Nephron progenitor cell (in vitro differentiated cells): ENCODE measurements around the gene EIF4H.
"Not testable (repeated sequence)": the region's sequence is repeated elsewhere in the genome, so short reads cannot be mapped to it uniquely, and the experiment has no call there.

Source experiments
- DNase-seq: peaks from one replicate; pipeline ENCODE4 v3.0.0; 2021
- H3K27ac Mint-ChIP-seq: 2 replicates; pipeline ENCODE4 v1.8.0; 2021; ENCODE audit warnings: mild to moderate bottlenecking, moderate library complexity, mixed read lengths
- H3K27me3 Mint-ChIP-seq: 2 replicates; pipeline ENCODE4 v1.8.0; 2021; ENCODE audit warnings: mild to moderate bottlenecking, low read depth, mixed read lengths; ENCODE audit not compliant: poor library complexity
- H3K36me3 Mint-ChIP-seq: 2 replicates; pipeline ENCODE4 v1.8.0; 2021; ENCODE audit warnings: low read depth, mixed read lengths
- H3K4me1 Mint-ChIP-seq: 2 replicates; pipeline ENCODE4 v1.8.0; 2021; ENCODE audit warnings: mixed read lengths
- H3K4me3 Mint-ChIP-seq: 2 replicates; pipeline ENCODE4 v1.8.0; 2021; ENCODE audit warnings: mild to moderate bottlenecking, moderate library complexity, mixed read lengths
- H3K9me3 Mint-ChIP-seq: 2 replicates; pipeline ENCODE4 v1.8.0; 2021; ENCODE audit warnings: mild to moderate bottlenecking, moderate library complexity, mixed read lengths
- CTCF ChIP-seq: fragments of 200-600 bp; sonication (generic); IDR thresholded peaks from 2 replicates; pipeline ENCODE4 v1.5.0; 2021; ENCODE audit warnings: antibody characterized with exemption

EIF4H gene

GRCh38 chr7:74165867-74166593 lies 8.1 kb upstream of the EIF4H start:
- H3K36me3 Mint-ChIP-seq, result peaks cover 10% of the 10 kb centered on the region
- peaks cover 4% of the 10 kb centered on the region for H3K9me3 Mint-ChIP-seq
- H3K4me1 Mint-ChIP-seq, result no peaks in the 10 kb centered on the region
- TF ChIP-seq CTCF, result no peak
- DNase-seq, result no peak
- no peak overlapping the region for H3K4me3 Mint-ChIP-seq
- H3K27me3 Mint-ChIP-seq, result no peaks in the 10 kb centered on the region
- H3K27ac Mint-ChIP-seq, result no peak overlapping the region

GRCh38 chr7:74167324-74167723 lies 6.8 kb upstream of the EIF4H start:
- not testable (repeated sequence) for H3K4me3 Mint-ChIP-seq, H3K9me3 Mint-ChIP-seq, H3K27me3 Mint-ChIP-seq, H3K4me1 Mint-ChIP-seq, H3K27ac Mint-ChIP-seq, DNase-seq, H3K36me3 Mint-ChIP-seq

GRCh38 chr7:74173074-74173473 lies 1.1 kb upstream of the EIF4H start:
- H3K36me3 Mint-ChIP-seq, result peaks cover 8% of the 10 kb centered on the region
- peak overlapping the region; percentile 86 for H3K4me3 Mint-ChIP-seq
- TF ChIP-seq CTCF, result no peak
- DNase-seq, result peak; percentile 37
- H3K27me3 Mint-ChIP-seq, result peaks cover 2% of the 10 kb centered on the region
- no peaks in the 10 kb centered on the region for H3K9me3 Mint-ChIP-seq
- peaks cover 45% of the 10 kb centered on the region for H3K4me1 Mint-ChIP-seq
- peak overlapping the region; percentile 47 for H3K27ac Mint-ChIP-seq

GRCh38 chr7:74173491-74173865 lies 678 bp upstream of the EIF4H start:
- Mint-ChIP-seq H3K4me1 (peaks cover 46% of the 10 kb centered on the region), H3K27ac (peak overlapping the region; percentile 47), H3K4me3 (peak overlapping the region; percentile 86), H3K27me3 (peaks cover 2% of the 10 kb centered on the region), H3K9me3 (no peaks in the 10 kb centered on the region), H3K36me3 (peaks cover 9% of the 10 kb centered on the region)
- no peak for TF ChIP-seq CTCF
- DNase-seq, result no peak

- Mint-ChIP-seq H3K4me1 (peaks cover 53% of the 10 kb centered on the region), H3K4me3 (peak overlapping the region; percentile 91), H3K9me3 (no peaks in the 10 kb centered on the region), H3K27ac (peak overlapping the region; percentile 99), H3K36me3 (peaks cover 16% of the 10 kb centered on the region), H3K27me3 (peaks cover 2% of the 10 kb centered on the region)
- no peak for TF ChIP-seq CTCF
- DNase-seq, result peak; percentile 64
These were observed 488 bp downstream of the EIF4H start for GRCh38 chr7:74174606-74175082.

GRCh38 chr7:74175340-74175739 lies 1.2 kb downstream of the EIF4H start:
- Mint-ChIP-seq H3K27me3 (peaks cover 2% of the 10 kb centered on the region), H3K4me3 (peak overlapping the region; percentile 91), H3K9me3 (no peaks in the 10 kb centered on the region), H3K36me3 (peaks cover 17% of the 10 kb centered on the region), H3K4me1 (peaks cover 53% of the 10 kb centered on the region), H3K27ac (peak overlapping the region; percentile 85)
- TF ChIP-seq CTCF, result no peak
- no peak for DNase-seq
